ENCODE results near the gene NYNRIN.

Gene NYNRIN

GRCh38 chr14:24390701-24391468, 7.9 kb upstream of the NYNRIN start:
- FAIRE-seq: no peak
- DNase-seq (ENCODE audit: low spot score): no peak

- DNase-seq (ENCODE audit: low spot score) (no peak), FAIRE-seq (no peak)
Measured at GRCh38 chr14:24392325-24393091, 6.3 kb upstream of the NYNRIN start.

GRCh38 chr14:24394275-24394674, 4.5 kb upstream of the NYNRIN start:
- DNase-seq (ENCODE audit: low spot score) (no peak), FAIRE-seq (no peak)

- no peak for DNase-seq (ENCODE audit: low spot score)
- FAIRE-seq: no peak
Measured at GRCh38 chr14:24395609-24396582, 2.9 kb upstream of the NYNRIN start.

- FAIRE-seq: no peak
- DNase-seq (ENCODE audit: low spot score): no peak
Measured at GRCh38 chr14:24397639-24398292, 1.0 kb upstream of the NYNRIN start.

GRCh38 chr14:24398293-24398652, 530 bp upstream of the NYNRIN start:
- DNase-seq (ENCODE audit: low spot score): no peak

GRCh38 chr14:24399447-24399822, 632 bp downstream of the NYNRIN start:
- no peak for FAIRE-seq
- no peak for DNase-seq (ENCODE audit: low spot score)

More at GRCh38 chr14:24398293-24398652, 530 bp upstream of the NYNRIN start:
- FAIRE-seq: no peak

GRCh38 chr14:24399999-24400718, 1.4 kb downstream of the NYNRIN start:
- DNase-seq (ENCODE audit: low spot score): no peak
- no peak for FAIRE-seq

- DNase-seq (ENCODE audit: low spot score) (no peak), FAIRE-seq (no peak)
Measured at GRCh38 chr14:24401810-24402702, 3.3 kb downstream of the NYNRIN start.

- no peak for FAIRE-seq
Measured at GRCh38 chr14:24403294-24403998, 4.6 kb downstream of the NYNRIN start.

GRCh38 chr14:24404814-24405213, 6.0 kb downstream of the NYNRIN start:
- DNase-seq (ENCODE audit: low spot score) (no peak), FAIRE-seq (no peak)

More at GRCh38 chr14:24403294-24403998, 4.6 kb downstream of the NYNRIN start:
- DNase-seq (ENCODE audit: low spot score): no peak

- DNase-seq (ENCODE audit: low spot score) (no peak), FAIRE-seq (no peak)
Measured at GRCh38 chr14:24406416-24406815, 7.6 kb downstream of the NYNRIN start.

- no peak for DNase-seq (ENCODE audit: low spot score)
- FAIRE-seq: no peak
Measured at GRCh38 chr14:24407608-24408325, 9.0 kb downstream of the NYNRIN start.

- DNase-seq (ENCODE audit: low spot score) (no peak), FAIRE-seq (no peak)
Measured at GRCh38 chr14:24408764-24409163, 10.0 kb downstream of the NYNRIN start.

- DNase-seq (ENCODE audit: low spot score): no peak
- FAIRE-seq: no peak
Measured at GRCh38 chr14:24409192-24409591, 10.4 kb downstream of the NYNRIN start.

- no peak for DNase-seq (ENCODE audit: low spot score)
Measured at GRCh38 chr14:24409956-24410355, 11.2 kb downstream of the NYNRIN start.

GRCh38 chr14:24411443-24412389, 12.9 kb downstream of the NYNRIN start:
- no peak for DNase-seq (ENCODE audit: low spot score)

More at GRCh38 chr14:24409956-24410355, 11.2 kb downstream of the NYNRIN start:
- no peak for FAIRE-seq

More at GRCh38 chr14:24411443-24412389, 12.9 kb downstream of the NYNRIN start:
- no peak for FAIRE-seq

Measured in RCC 7860 (cell line).